ENCODE measurements around the gene IMPACT. TPM values are rescaled to one million over a fixed set of nuclear protein-coding genes. Genes with fewer than 3 reads are reported as not detected.
A peak's percentile ranks its signal among the peaks of the same experiment; 100 is the strongest.

Gene IMPACT
- total RNA-seq, 1 experiment from 2014 or later: 48.8 TPM

DNA sequence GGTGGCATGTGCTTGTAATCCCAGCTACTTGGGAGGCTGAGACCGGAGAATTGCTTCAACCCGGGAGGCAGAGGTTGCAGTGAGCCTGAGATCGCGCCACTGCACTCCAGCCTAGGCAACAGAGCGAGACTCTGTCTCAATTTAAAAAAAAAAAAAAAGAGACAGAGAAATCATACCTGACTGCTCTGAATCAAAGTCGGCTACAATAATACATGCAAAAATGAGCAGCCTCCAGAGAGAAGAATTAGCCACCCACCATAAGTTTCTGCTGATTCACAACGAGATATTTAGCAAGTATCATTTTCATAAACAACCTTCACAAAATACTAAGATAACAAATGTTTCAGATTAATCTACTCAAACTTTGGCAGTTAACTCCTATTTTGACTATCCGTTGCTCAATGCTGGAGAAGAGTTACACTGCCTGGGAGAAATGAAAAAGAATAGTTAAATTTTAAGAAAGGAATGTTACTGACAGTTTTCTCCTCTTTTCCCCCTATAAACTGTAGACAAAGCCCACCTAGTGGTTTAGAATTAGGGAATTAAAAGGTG, 30.3 kb upstream of the IMPACT start:
- CTCF ChIA-PET: interaction anchor here (1.0 to 3.3 kb wide), 3 partner anchors 11 to 39 kb away, joined by 3 to 20 read pairs (median 3); no protein-coding TSS in a partner anchor
- Mint-ChIP-seq H3K27me3 (ENCODE audit: low read depth) (no peaks in the 10 kb centered on the region), H3K4me3 (peak overlapping the region; percentile 52), H3K27ac (no peak overlapping the region), H3K36me3 (peaks cover 6% of the 10 kb centered on the region), H3K4me1 (peaks cover 48% of the 10 kb centered on the region), H3K9me3 (no peaks in the 10 kb centered on the region)
- POLR2A ChIA-PET: no interaction called here
- no peak for ATAC-seq
- DNase-seq (ENCODE audit: low spot score): no peak
- TF ChIP-seq ZNF317 (CRISPR knock-in tag; IDR thresholded peaks at IDR 0.05; ENCODE audit: borderline replicate concordance, low read depth) (no peak), ELF4 (CRISPR knock-in tag; IDR thresholded peaks at IDR 0.05; ENCODE audit: low read depth) (no peak), ZNF232 (CRISPR knock-in tag; IDR thresholded peaks at IDR 0.05) (no peak), OVOL2 (CRISPR knock-in tag; IDR thresholded peaks at IDR 0.05; ENCODE audit: borderline replicate concordance) (no peak), JUN (CRISPR knock-in tag; IDR thresholded peaks at IDR 0.05) (no peak), ETV6 (CRISPR knock-in tag; IDR thresholded peaks at IDR 0.05) (no peak), ZNF396 (CRISPR knock-in tag; IDR thresholded peaks at IDR 0.05; ENCODE audit: borderline replicate concordance) (no peak), TEAD1 (CRISPR knock-in tag; IDR thresholded peaks at IDR 0.05) (no peak), ATF1 (CRISPR knock-in tag; IDR thresholded peaks at IDR 0.05) (no peak)
- TF ChIP-seq, protein P1, sequence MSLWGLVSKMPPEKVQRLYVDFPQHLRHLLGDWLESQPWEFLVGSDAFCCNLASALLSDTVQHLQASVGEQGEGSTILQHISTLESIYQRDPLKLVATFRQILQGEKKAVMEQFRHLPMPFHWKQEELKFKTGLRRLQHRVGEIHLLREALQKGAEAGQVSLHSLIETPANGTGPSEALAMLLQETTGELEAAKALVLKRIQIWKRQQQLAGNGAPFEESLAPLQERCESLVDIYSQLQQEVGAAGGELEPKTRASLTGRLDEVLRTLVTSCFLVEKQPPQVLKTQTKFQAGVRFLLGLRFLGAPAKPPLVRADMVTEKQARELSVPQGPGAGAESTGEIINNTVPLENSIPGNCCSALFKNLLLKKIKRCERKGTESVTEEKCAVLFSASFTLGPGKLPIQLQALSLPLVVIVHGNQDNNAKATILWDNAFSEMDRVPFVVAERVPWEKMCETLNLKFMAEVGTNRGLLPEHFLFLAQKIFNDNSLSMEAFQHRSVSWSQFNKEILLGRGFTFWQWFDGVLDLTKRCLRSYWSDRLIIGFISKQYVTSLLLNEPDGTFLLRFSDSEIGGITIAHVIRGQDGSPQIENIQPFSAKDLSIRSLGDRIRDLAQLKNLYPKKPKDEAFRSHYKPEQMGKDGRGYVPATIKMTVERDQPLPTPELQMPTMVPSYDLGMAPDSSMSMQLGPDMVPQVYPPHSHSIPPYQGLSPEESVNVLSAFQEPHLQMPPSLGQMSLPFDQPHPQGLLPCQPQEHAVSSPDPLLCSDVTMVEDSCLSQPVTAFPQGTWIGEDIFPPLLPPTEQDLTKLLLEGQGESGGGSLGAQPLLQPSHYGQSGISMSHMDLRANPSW (CRISPR knock-in tag; conservative IDR thresholded peaks at IDR 0.05; ENCODE audit: low read depth): no peak
- TF ChIP-seq, protein P2, sequence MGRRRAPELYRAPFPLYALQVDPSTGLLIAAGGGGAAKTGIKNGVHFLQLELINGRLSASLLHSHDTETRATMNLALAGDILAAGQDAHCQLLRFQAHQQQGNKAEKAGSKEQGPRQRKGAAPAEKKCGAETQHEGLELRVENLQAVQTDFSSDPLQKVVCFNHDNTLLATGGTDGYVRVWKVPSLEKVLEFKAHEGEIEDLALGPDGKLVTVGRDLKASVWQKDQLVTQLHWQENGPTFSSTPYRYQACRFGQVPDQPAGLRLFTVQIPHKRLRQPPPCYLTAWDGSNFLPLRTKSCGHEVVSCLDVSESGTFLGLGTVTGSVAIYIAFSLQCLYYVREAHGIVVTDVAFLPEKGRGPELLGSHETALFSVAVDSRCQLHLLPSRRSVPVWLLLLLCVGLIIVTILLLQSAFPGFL (CRISPR knock-in tag; IDR thresholded peaks at IDR 0.05; ENCODE audit: borderline replicate concordance): no peak
- TF ChIP-seq, protein P3, sequence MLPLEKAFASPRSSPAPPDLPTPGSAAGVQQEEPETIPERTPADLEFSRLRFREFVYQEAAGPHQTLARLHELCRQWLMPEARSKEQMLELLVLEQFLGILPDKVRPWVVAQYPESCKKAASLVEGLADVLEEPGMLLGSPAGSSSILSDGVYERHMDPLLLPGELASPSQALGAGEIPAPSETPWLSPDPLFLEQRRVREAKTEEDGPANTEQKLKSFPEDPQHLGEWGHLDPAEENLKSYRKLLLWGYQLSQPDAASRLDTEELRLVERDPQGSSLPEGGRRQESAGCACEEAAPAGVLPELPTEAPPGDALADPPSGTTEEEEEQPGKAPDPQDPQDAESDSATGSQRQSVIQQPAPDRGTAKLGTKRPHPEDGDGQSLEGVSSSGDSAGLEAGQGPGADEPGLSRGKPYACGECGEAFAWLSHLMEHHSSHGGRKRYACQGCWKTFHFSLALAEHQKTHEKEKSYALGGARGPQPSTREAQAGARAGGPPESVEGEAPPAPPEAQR (CRISPR knock-in tag; IDR thresholded peaks at IDR 0.05): no peak
- TF ChIP-seq, protein P4, sequence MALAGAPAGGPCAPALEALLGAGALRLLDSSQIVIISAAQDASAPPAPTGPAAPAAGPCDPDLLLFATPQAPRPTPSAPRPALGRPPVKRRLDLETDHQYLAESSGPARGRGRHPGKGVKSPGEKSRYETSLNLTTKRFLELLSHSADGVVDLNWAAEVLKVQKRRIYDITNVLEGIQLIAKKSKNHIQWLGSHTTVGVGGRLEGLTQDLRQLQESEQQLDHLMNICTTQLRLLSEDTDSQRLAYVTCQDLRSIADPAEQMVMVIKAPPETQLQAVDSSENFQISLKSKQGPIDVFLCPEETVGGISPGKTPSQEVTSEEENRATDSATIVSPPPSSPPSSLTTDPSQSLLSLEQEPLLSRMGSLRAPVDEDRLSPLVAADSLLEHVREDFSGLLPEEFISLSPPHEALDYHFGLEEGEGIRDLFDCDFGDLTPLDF (CRISPR knock-in tag; IDR thresholded peaks at IDR 0.05): no peak
- TF ChIP-seq, protein P5, sequence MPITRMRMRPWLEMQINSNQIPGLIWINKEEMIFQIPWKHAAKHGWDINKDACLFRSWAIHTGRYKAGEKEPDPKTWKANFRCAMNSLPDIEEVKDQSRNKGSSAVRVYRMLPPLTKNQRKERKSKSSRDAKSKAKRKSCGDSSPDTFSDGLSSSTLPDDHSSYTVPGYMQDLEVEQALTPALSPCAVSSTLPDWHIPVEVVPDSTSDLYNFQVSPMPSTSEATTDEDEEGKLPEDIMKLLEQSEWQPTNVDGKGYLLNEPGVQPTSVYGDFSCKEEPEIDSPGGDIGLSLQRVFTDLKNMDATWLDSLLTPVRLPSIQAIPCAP (CRISPR knock-in tag; IDR thresholded peaks at IDR 0.05): no peak

DNA sequence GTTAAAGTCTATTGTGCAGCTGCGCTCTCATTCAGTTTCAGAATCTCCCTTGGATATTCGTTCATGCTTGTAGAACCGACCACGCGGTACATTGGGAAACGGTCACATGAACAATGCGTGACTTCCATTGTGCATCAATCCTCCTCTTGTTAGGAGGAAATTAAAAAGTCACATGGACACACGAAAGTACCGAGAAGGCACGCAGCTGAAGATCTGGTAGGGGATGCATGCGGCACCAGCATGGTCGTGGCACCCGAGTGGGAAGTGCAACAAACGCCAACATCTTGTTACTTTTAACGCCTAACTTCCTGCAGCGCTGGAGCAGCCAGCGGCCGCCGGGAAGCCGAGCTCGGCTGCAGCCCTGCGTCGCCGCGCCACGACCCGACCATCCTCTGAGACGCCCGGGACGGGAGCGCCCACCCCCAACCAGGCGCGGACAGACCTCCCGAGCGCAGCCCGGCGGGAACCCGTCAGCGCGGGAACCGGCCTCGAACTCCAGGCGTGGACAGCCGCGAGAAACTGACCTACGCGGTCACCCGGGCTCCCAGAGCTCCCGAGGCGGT, 29.3 kb upstream of the IMPACT start:
- H3K9me3 Mint-ChIP-seq: no peaks in the 10 kb centered on the region
- H3K36me3 Mint-ChIP-seq: peaks cover 5% of the 10 kb centered on the region
- H3K4me1 Mint-ChIP-seq: peaks cover 53% of the 10 kb centered on the region
- H3K27ac Mint-ChIP-seq: peak overlapping the region; percentile 87
- H3K27me3 Mint-ChIP-seq (ENCODE audit: low read depth): no peaks in the 10 kb centered on the region
- peak; percentile 6; the same call in 1 of the 2 replicates for TF ChIP-seq JUN (CRISPR knock-in tag; IDR thresholded peaks at IDR 0.05)
- TF ChIP-seq ZNF138 (CRISPR knock-in tag; conservative IDR thresholded peaks at IDR 0.05): no peak
- TF ChIP-seq, protein P6, sequence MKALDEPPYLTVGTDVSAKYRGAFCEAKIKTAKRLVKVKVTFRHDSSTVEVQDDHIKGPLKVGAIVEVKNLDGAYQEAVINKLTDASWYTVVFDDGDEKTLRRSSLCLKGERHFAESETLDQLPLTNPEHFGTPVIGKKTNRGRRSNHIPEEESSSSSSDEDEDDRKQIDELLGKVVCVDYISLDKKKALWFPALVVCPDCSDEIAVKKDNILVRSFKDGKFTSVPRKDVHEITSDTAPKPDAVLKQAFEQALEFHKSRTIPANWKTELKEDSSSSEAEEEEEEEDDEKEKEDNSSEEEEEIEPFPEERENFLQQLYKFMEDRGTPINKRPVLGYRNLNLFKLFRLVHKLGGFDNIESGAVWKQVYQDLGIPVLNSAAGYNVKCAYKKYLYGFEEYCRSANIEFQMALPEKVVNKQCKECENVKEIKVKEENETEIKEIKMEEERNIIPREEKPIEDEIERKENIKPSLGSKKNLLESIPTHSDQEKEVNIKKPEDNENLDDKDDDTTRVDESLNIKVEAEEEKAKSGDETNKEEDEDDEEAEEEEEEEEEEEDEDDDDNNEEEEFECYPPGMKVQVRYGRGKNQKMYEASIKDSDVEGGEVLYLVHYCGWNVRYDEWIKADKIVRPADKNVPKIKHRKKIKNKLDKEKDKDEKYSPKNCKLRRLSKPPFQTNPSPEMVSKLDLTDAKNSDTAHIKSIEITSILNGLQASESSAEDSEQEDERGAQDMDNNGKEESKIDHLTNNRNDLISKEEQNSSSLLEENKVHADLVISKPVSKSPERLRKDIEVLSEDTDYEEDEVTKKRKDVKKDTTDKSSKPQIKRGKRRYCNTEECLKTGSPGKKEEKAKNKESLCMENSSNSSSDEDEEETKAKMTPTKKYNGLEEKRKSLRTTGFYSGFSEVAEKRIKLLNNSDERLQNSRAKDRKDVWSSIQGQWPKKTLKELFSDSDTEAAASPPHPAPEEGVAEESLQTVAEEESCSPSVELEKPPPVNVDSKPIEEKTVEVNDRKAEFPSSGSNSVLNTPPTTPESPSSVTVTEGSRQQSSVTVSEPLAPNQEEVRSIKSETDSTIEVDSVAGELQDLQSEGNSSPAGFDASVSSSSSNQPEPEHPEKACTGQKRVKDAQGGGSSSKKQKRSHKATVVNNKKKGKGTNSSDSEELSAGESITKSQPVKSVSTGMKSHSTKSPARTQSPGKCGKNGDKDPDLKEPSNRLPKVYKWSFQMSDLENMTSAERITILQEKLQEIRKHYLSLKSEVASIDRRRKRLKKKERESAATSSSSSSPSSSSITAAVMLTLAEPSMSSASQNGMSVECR (CRISPR knock-in tag; IDR thresholded peaks at IDR 0.05; ENCODE audit: borderline replicate concordance): 0 out of 2 replicates have a peak, but pooled peaks have one; percentile 18
- no peak for TF ChIP-seq GTF2I (CRISPR knock-in tag; conservative IDR thresholded peaks at IDR 0.05)
- 0 out of 2 replicates have a peak, but pooled peaks have one; percentile 57 for TF ChIP-seq ESRRA (CRISPR knock-in tag; IDR thresholded peaks at IDR 0.05; ENCODE audit: borderline replicate concordance)
- TF ChIP-seq TCF7 (CRISPR knock-in tag; IDR thresholded peaks at IDR 0.05; ENCODE audit: low read depth): no peak
- TF ChIP-seq, protein P7, sequence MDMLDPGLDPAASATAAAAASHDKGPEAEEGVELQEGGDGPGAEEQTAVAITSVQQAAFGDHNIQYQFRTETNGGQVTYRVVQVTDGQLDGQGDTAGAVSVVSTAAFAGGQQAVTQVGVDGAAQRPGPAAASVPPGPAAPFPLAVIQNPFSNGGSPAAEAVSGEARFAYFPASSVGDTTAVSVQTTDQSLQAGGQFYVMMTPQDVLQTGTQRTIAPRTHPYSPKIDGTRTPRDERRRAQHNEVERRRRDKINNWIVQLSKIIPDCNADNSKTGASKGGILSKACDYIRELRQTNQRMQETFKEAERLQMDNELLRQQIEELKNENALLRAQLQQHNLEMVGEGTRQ (CRISPR knock-in tag; IDR thresholded peaks at IDR 0.05): peak; percentile 69; the same call in 1 of the 2 replicates
- CTCF ChIA-PET: interaction anchor here (1.0 to 3.3 kb wide), 10 partner anchors 8 to 221 kb away, joined by 3 to 20 read pairs (median 6); no protein-coding TSS in a partner anchor
- ATAC-seq (peak; percentile 12), DNase-seq (ENCODE audit: low spot score) (no peak)
- peak overlapping the region; percentile 88 for H3K4me3 Mint-ChIP-seq
- POLR2A ChIA-PET: interaction anchor here (0.9 to 2.0 kb wide), 7 partner anchors 12 to 161 kb away, joined by 3 to 13 read pairs (median 5); partner anchors contain the start of gene IMPACT

Data from WTC11 (cell line).